ENCODE measurements around the gene SHISAL2A. TPM values are rescaled to one million over a fixed set of nuclear protein-coding genes. Genes with fewer than 3 reads are reported as not detected.

Gene SHISAL2A
- polyA plus RNA-seq, 1 donor (not counting 4 experiments of a cell fraction or from before 2014, with no cell fraction given) = 0.04 TPM

DNA sequence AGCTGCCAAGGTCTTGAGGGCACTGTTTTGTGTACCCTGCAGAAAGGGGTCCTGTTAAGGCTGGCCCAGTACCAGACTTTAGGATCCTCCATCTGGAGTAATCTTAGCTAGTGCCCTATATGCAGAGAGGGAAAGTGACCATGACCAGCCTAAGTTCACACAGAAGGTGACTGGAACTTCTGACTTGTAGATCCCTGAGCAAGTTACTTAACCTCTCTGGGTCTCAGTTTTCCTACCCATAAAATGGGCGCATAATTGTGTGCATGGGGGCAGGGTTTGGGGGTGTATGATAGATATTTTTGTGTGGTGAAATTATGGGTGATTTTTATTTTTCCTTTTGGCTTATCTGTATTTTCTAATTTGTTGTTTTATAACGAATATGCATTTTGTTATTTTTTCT is 3.3 kb upstream of the SHISAL2A start:
- dilution Hi-C loops (cut with MboI; ENCODE audit: extremely low pct_ligation_motif_present, low sequenced_read_pairs) = no loop called here
- no peaks in the 10 kb centered on the region for H3K9me1 ChIP-seq (ENCODE audit: control insufficient read depth, extremely low read depth, insufficient read depth, low read length)
- no peaks in the 10 kb centered on the region for H3K4me1 ChIP-seq (ENCODE audit: control insufficient read depth, extremely low read depth, insufficient read depth, low read length)
- H3K79me2 ChIP-seq (ENCODE audit: control insufficient read depth, insufficient read depth, low read length) = no peaks in the 10 kb centered on the region
- H3K27ac ChIP-seq (ENCODE audit: control insufficient read depth, insufficient read depth, low read length) = no peak overlapping the region
- H4K20me1 ChIP-seq (ENCODE audit: control insufficient read depth, extremely low read depth, insufficient read depth, low read length) = no peaks in the 10 kb centered on the region
- H3K27me3 ChIP-seq (ENCODE audit: control insufficient read depth, extremely low read depth, insufficient read depth, low read length) = peaks cover 26% of the 10 kb centered on the region
- no peak overlapping the region for H3K4me2 ChIP-seq (ENCODE audit: control insufficient read depth, extremely low read depth, insufficient read depth, low read depth, low read length)
- TF ChIP-seq EZH2 (IDR thresholded peaks at IDR 0.05; ENCODE audit: low read length) (no peak), CTCF (optimal IDR thresholded peaks at IDR 0.05 in 1 of 3, IDR thresholded peaks at IDR 0.05 in 1 of 3, conservative IDR thresholded peaks at IDR 0.05 in 1 of 3; ENCODE audit: extremely low read depth in 1 of 3, insufficient read depth in 2 of 3, low read length in 3 of 3) (no peak)
- H2AFZ ChIP-seq (ENCODE audit: control insufficient read depth, low read length) = no peak overlapping the region
- H3K36me3 ChIP-seq (ENCODE audit: control insufficient read depth in 2 of 2, extremely low read depth in 1 of 2, insufficient read depth in 2 of 2, low read length in 2 of 2) = no peaks in the 10 kb centered on the region
- no peak overlapping the region for H3K9ac ChIP-seq (ENCODE audit: control insufficient read depth, extremely low read depth, insufficient read depth, low read length)
- FAIRE-seq = no peak
- no peaks in the 10 kb centered on the region for H3K9me3 ChIP-seq (ENCODE audit: control insufficient read depth, low read depth, low read length)
- no peak overlapping the region for H3K4me3 ChIP-seq (ENCODE audit: control insufficient read depth in 2 of 3, extremely low read depth in 1 of 3, insufficient read depth in 2 of 3, low read depth in 1 of 3, low read length in 3 of 3)
- DNase-seq (ENCODE audit: low read depth, low spot score) = no peak

GRCh38 chr1:52631759-52632331 is 1.1 kb upstream of the SHISAL2A start:
- Histone ChIP-seq H3K4me3 (ENCODE audit: control insufficient read depth in 2 of 3, extremely low read depth in 1 of 3, insufficient read depth in 2 of 3, low read depth in 1 of 3, low read length in 3 of 3) (no peak overlapping the region), H3K27me3 (ENCODE audit: control insufficient read depth, extremely low read depth, insufficient read depth, low read length) (peaks cover 26% of the 10 kb centered on the region)
- no peak for FAIRE-seq

More at GRCh38 chr1:52631759-52632331, 1.1 kb upstream of the SHISAL2A start:
- H3K9ac ChIP-seq (ENCODE audit: control insufficient read depth, extremely low read depth, insufficient read depth, low read length) = no peak overlapping the region
- no peak for TF ChIP-seq EZH2 (IDR thresholded peaks at IDR 0.05; ENCODE audit: low read length)
- no peak for TF ChIP-seq CTCF (optimal IDR thresholded peaks at IDR 0.05 in 1 of 3, IDR thresholded peaks at IDR 0.05 in 1 of 3, conservative IDR thresholded peaks at IDR 0.05 in 1 of 3; ENCODE audit: extremely low read depth in 1 of 3, insufficient read depth in 2 of 3, low read length in 3 of 3)
- H4K20me1 ChIP-seq (ENCODE audit: control insufficient read depth, extremely low read depth, insufficient read depth, low read length) = no peaks in the 10 kb centered on the region
- dilution Hi-C loops (cut with MboI; ENCODE audit: extremely low pct_ligation_motif_present, low sequenced_read_pairs) = no loop called here
- no peak overlapping the region for H3K27ac ChIP-seq (ENCODE audit: control insufficient read depth, insufficient read depth, low read length)
- no peak overlapping the region for H3K4me2 ChIP-seq (ENCODE audit: control insufficient read depth, extremely low read depth, insufficient read depth, low read depth, low read length)
- no peak for DNase-seq (ENCODE audit: low read depth, low spot score)
- peaks cover 5% of the 10 kb centered on the region for H3K4me1 ChIP-seq (ENCODE audit: control insufficient read depth, extremely low read depth, insufficient read depth, low read length)
- no peaks in the 10 kb centered on the region for H3K36me3 ChIP-seq (ENCODE audit: control insufficient read depth in 2 of 2, extremely low read depth in 1 of 2, insufficient read depth in 2 of 2, low read length in 2 of 2)
- H3K9me1 ChIP-seq (ENCODE audit: control insufficient read depth, extremely low read depth, insufficient read depth, low read length) = peaks cover 2% of the 10 kb centered on the region
- H3K9me3 ChIP-seq (ENCODE audit: control insufficient read depth, low read depth, low read length) = no peaks in the 10 kb centered on the region
- H2AFZ ChIP-seq (ENCODE audit: control insufficient read depth, low read length) = no peak overlapping the region
- H3K79me2 ChIP-seq (ENCODE audit: control insufficient read depth, insufficient read depth, low read length) = no peaks in the 10 kb centered on the region
